Measurements from ENCODE around the gene UGT1A8. TPM values are rescaled to one million over a fixed set of nuclear protein-coding genes. Genes with fewer than 3 reads are reported as not detected.

UGT1A8 gene
- total and polyA plus RNA-seq, 2 experiments from 2014 or later = not detected

- DNase-seq = no peak
- no peaks in the 10 kb centered on the region for H4K20me1 ChIP-seq (ENCODE audit: insufficient read depth)
- no peaks in the 10 kb centered on the region for H3F3A ChIP-seq (ENCODE audit: insufficient read depth)
- H3K36me3 ChIP-seq (ENCODE audit: low read depth) = no peaks in the 10 kb centered on the region
- no peak overlapping the region for H3K4me3 ChIP-seq
- no peaks in the 10 kb centered on the region for H3K27me3 ChIP-seq (replicated peaks; ENCODE audit: insufficient read depth)
- H3K9me3 ChIP-seq (ENCODE audit: low read depth) = no peaks in the 10 kb centered on the region
- H3K4me1 ChIP-seq (ENCODE audit: insufficient read depth) = no peaks in the 10 kb centered on the region
- no peaks in the 10 kb centered on the region for H3K9me2 ChIP-seq (ENCODE audit: insufficient read depth)
- H3K27ac ChIP-seq = no peak overlapping the region
- no peak overlapping the region for H2AFZ ChIP-seq
- H3K4me2 ChIP-seq (ENCODE audit: unreplicated experiment) = no peak overlapping the region
- in situ Hi-C loops (cut with MboI) = no loop called here
- H3K9ac ChIP-seq = no peak overlapping the region
- H3K79me2 ChIP-seq (ENCODE audit: insufficient read depth) = no peaks in the 10 kb centered on the region
- no peak for TF ChIP-seq EZH2 (IDR thresholded peaks at IDR 0.05; ENCODE audit: insufficient read depth, poor library complexity, severe bottlenecking)
- no peak for TF ChIP-seq EZH2phosphoT487 (IDR thresholded peaks at IDR 0.05; ENCODE audit: insufficient read depth, low read depth)
- 10 to 12% methylated on average over 4 of the region's 4 CpGs for WGBS, 2 experiments (ENCODE audit: low coverage in 1 of 2, low lambda C conversion rate in 2 of 2, missing lambda C conversion rate in 2 of 2)
Measured at GRCh38 chr2:233679196-233679595, 61.8 kb downstream of the UGT1A8 start.

DNA sequence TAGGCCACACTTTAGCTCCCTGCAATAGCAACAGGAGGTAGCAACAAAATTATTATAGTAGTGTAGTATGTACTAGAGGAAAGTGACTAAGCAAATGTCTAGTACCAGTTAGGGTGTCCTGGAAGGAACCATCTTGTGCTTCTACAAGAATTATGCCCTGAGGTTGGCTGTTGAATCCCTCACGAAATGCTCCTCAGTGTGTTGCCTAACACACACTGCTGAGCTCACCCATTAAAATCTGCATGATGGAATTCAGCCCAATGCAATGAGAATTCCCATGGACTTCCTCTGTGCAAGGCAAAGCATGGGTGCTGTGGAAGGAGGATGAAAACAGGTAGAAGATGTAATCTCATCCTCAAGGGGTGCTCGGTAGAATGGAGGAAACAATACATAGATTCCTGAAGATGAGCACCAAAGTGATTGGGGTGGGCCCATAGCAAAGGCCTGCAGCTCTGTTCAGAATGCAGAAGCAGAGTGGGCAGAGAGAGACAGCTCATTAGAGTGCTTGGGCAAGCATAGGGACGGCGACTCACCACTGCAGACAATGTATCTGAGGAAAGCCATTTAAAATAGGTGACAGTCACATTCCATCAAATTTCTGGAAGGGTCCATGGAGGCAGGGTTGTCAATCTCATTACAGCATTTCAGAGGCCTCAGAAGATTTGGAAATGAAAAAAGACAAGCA, 63.1 kb downstream of the UGT1A8 start:
- WGBS, 2 experiments (ENCODE audit: low coverage in 1 of 2, low lambda C conversion rate in 2 of 2, missing lambda C conversion rate in 2 of 2) = 42 to 45% methylated on average over 4 of the region's 4 CpGs
- in situ Hi-C loops (cut with MboI) = no loop called here

DNA sequence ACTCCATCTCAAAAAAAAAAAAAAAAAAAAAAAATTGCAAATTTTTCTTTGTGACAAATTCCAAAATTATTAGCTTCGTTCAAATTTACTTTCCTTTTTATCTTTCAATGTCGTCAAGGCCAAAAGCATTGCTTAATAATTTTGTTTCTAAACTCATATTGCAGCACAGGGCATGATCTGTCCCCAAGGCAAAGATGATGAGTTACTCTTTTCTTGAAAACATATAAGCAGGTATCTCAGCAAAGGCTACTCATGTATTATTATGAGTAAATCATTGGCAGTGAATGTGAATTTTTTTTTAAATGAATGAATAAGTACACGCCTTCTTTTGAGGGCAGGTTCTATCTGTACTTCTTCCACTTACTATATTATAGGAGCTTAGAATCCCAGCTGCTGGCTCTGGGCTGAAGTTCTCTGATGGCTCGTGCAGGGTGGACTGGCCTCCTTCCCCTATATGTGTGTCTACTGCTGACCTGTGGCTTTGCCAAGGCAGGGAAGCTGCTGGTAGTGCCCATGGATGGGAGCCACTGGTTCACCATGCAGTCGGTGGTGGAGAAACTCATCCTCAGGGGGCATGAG, 64.2 kb downstream of the UGT1A8 start, which contains the start of gene UGT1A7:
Gene UGT1A7 (plus strand): TSS at position 381 of the 579 bp plus-strand sequence. CDS start 37 bp downstream, at position 418.
- no peak within 1 kb of the TSS for H3K9ac ChIP-seq
- TF ChIP-seq EZH2 (IDR thresholded peaks at IDR 0.05; ENCODE audit: insufficient read depth, poor library complexity, severe bottlenecking) (no peak), EZH2phosphoT487 (IDR thresholded peaks at IDR 0.05; ENCODE audit: insufficient read depth, low read depth) (no peak)
- H3K36me3 ChIP-seq (ENCODE audit: low read depth) = no peaks in the 10 kb centered on the region
- H3K9me2 ChIP-seq (ENCODE audit: insufficient read depth) = no peaks in the 10 kb centered on the region
- no peak for DNase-seq
- H3F3A ChIP-seq (ENCODE audit: insufficient read depth) = no peaks in the 10 kb centered on the region
- H2AFZ ChIP-seq = no peak within 1 kb of the TSS
- in situ Hi-C loops (cut with MboI) = no loop called here
- no peak within 1 kb of the TSS for H3K4me3 ChIP-seq
- no peaks in the 10 kb centered on the region for H3K9me3 ChIP-seq (ENCODE audit: low read depth)
- 25 to 27% methylated on average over 5 of the region's 5 CpGs for WGBS, 2 experiments (ENCODE audit: low coverage in 1 of 2, low lambda C conversion rate in 2 of 2, missing lambda C conversion rate in 2 of 2)
- H3K4me2 ChIP-seq (ENCODE audit: unreplicated experiment) = no peak within 1 kb of the TSS
- H3K79me2 ChIP-seq (ENCODE audit: insufficient read depth) = no peaks in the 10 kb centered on the region
- H3K27ac ChIP-seq = no peak within 1 kb of the TSS
- no peaks in the 10 kb centered on the region for H3K27me3 ChIP-seq (replicated peaks; ENCODE audit: insufficient read depth)
- H4K20me1 ChIP-seq (ENCODE audit: insufficient read depth) = no peaks in the 10 kb centered on the region
- no peaks in the 10 kb centered on the region for H3K4me1 ChIP-seq (ENCODE audit: insufficient read depth)

More for the DNA sequence above, 63.1 kb downstream of the UGT1A8 start:
- Histone ChIP-seq H3K27me3 (replicated peaks; ENCODE audit: insufficient read depth) (no peaks in the 10 kb centered on the region), H3K36me3 (ENCODE audit: low read depth) (no peaks in the 10 kb centered on the region), H3K9ac (no peak overlapping the region), H2AFZ (no peak overlapping the region), H3K9me2 (ENCODE audit: insufficient read depth) (no peaks in the 10 kb centered on the region), H3K4me2 (ENCODE audit: unreplicated experiment) (no peak overlapping the region), H3K79me2 (ENCODE audit: insufficient read depth) (no peaks in the 10 kb centered on the region), H3F3A (ENCODE audit: insufficient read depth) (no peaks in the 10 kb centered on the region), H3K4me1 (ENCODE audit: insufficient read depth) (no peaks in the 10 kb centered on the region), H4K20me1 (ENCODE audit: insufficient read depth) (no peaks in the 10 kb centered on the region), H3K4me3 (no peak overlapping the region), H3K9me3 (ENCODE audit: low read depth) (no peaks in the 10 kb centered on the region), H3K27ac (no peak overlapping the region)
- peak; percentile 2 for DNase-seq
- TF ChIP-seq EZH2phosphoT487 (IDR thresholded peaks at IDR 0.05; ENCODE audit: insufficient read depth, low read depth) (no peak), EZH2 (IDR thresholded peaks at IDR 0.05; ENCODE audit: insufficient read depth, poor library complexity, severe bottlenecking) (no peak)

GRCh38 chr2:233684640-233685039, 67.2 kb downstream of the UGT1A8 start:
- WGBS, 2 experiments (ENCODE audit: low coverage in 1 of 2, low lambda C conversion rate in 2 of 2, missing lambda C conversion rate in 2 of 2) = 14 to 20% methylated on average over 1 of the region's 1 CpG
- H3K4me3 ChIP-seq = no peak overlapping the region
- no peak for DNase-seq

More at GRCh38 chr2:233684640-233685039, 67.2 kb downstream of the UGT1A8 start:
- Histone ChIP-seq H3K9me2 (ENCODE audit: insufficient read depth) (no peaks in the 10 kb centered on the region), H3K9ac (no peak overlapping the region), H3K4me1 (ENCODE audit: insufficient read depth) (no peaks in the 10 kb centered on the region), H3F3A (ENCODE audit: insufficient read depth) (no peaks in the 10 kb centered on the region), H4K20me1 (ENCODE audit: insufficient read depth) (no peaks in the 10 kb centered on the region), H3K27ac (no peak overlapping the region), H3K27me3 (replicated peaks; ENCODE audit: insufficient read depth) (no peaks in the 10 kb centered on the region), H3K79me2 (ENCODE audit: insufficient read depth) (no peaks in the 10 kb centered on the region), H2AFZ (no peak overlapping the region), H3K9me3 (ENCODE audit: low read depth) (no peaks in the 10 kb centered on the region), H3K4me2 (ENCODE audit: unreplicated experiment) (no peak overlapping the region), H3K36me3 (ENCODE audit: low read depth) (no peaks in the 10 kb centered on the region)
- in situ Hi-C loops (cut with MboI) = no loop called here
- TF ChIP-seq EZH2 (IDR thresholded peaks at IDR 0.05; ENCODE audit: insufficient read depth, poor library complexity, severe bottlenecking) = no peak
- no peak for TF ChIP-seq EZH2phosphoT487 (IDR thresholded peaks at IDR 0.05; ENCODE audit: insufficient read depth, low read depth)

All from GM23248 (cell line).